ENCODE measurements around the gene TUSC2. TPM values are rescaled to one million over a fixed set of nuclear protein-coding genes. Genes with fewer than 3 reads are reported as not detected.

TUSC2 gene
- total and polyA plus RNA-seq, 10 of the 15 experiments (the other 5 are each of a cell fraction or from before 2014, with no cell fraction given) = 4.0 to 73.8 (median 34.3) TPM

DNA sequence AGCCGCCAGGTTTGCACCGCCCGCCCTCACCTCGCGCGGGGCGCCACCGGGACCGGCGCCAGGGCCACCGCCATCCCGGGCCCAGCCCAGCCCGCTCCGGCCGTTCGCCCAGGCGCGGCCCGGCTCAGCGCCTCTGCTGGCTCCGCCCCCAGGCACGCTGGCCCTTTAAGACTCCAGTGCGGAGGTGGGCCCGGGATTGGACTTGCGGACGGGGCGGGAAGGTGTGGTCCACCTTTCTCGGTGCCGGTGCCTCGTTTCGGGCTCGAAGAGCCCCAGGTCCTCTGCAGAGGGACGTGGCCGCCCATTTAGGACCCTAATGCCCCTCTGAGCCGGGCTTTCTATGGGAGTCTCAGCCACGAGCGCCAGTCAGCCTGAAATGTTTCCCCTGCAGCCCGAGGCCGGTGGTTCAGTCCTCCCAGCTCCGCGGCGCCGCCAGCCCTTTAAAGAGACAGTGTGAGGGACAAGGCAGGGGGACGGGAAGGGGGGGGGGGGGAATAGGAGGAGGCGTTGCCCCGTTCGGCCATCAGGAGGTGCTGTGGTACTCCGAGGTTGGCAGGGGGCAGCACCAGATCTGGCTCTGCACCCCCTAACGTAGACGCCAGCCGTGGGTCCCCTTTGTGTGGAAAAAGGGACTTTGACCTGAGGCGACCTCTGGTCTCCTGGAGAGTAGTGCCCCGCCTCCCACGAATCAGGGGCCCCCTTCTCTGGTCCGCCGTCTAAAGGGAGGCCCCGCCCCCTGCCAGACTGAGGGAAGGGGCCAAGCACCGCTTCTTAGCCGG is 6.5 kb downstream of the TUSC2 start (continued):
- TF ChIP-seq SPI1 (IDR thresholded peaks at IDR 0.05; ENCODE audit: borderline replicate concordance, insufficient read depth, low read depth, low read length) (no peak), HDAC6 (IDR thresholded peaks at IDR 0.05; ENCODE audit: unreplicated experiment) (no peak), NR2C2 (IDR thresholded peaks at IDR 0.05; ENCODE audit: borderline replicate concordance, control insufficient read depth, insufficient read length, low read depth) (no peak), MYC (IDR thresholded peaks at IDR 0.05; ENCODE audit: insufficient read depth, insufficient read length, insufficient replicate concordance, low read length, severe bottlenecking) (no peak), CHD4 (IDR thresholded peaks at IDR 0.05) (no peak), IKZF1 (conservative IDR thresholded peaks at IDR 0.05) (peak; percentile 89), IRF4 (IDR thresholded peaks at IDR 0.05; ENCODE audit: low read depth, low read length) (peak; percentile 39; the same call in 1 of the 2 replicates), TCF3 (IDR thresholded peaks at IDR 0.05; ENCODE audit: borderline replicate concordance, insufficient read depth, low read depth, low read length) (no peak), HDAC2 (IDR thresholded peaks at IDR 0.05) (no peak), POLR2AphosphoS2 (IDR thresholded peaks at IDR 0.05; ENCODE audit: low read depth, low read length) (0 out of 2 replicates have a peak, but pooled peaks have one; percentile 62), PAX5 (IDR thresholded peaks at IDR 0.05; ENCODE audit: borderline replicate concordance, low read depth, low read length) (no peak), EZH2 (IDR thresholded peaks at IDR 0.05; ENCODE audit: borderline replicate concordance, control insufficient read depth, low read depth, low read length) (no peak), MTA3 (IDR thresholded peaks at IDR 0.05; ENCODE audit: borderline replicate concordance, low read length) (no peak), BCL11A (IDR thresholded peaks at IDR 0.05; ENCODE audit: low read depth, low read length) (no peak)
- TF ChIP-seq, protein P1, sequence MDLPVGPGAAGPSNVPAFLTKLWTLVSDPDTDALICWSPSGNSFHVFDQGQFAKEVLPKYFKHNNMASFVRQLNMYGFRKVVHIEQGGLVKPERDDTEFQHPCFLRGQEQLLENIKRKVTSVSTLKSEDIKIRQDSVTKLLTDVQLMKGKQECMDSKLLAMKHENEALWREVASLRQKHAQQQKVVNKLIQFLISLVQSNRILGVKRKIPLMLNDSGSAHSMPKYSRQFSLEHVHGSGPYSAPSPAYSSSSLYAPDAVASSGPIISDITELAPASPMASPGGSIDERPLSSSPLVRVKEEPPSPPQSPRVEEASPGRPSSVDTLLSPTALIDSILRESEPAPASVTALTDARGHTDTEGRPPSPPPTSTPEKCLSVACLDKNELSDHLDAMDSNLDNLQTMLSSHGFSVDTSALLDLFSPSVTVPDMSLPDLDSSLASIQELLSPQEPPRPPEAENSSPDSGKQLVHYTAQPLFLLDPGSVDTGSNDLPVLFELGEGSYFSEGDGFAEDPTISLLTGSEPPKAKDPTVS (IDR thresholded peaks at IDR 0.05; ENCODE audit: low read depth, low read length) = no peak
- TF ChIP-seq, protein P2, sequence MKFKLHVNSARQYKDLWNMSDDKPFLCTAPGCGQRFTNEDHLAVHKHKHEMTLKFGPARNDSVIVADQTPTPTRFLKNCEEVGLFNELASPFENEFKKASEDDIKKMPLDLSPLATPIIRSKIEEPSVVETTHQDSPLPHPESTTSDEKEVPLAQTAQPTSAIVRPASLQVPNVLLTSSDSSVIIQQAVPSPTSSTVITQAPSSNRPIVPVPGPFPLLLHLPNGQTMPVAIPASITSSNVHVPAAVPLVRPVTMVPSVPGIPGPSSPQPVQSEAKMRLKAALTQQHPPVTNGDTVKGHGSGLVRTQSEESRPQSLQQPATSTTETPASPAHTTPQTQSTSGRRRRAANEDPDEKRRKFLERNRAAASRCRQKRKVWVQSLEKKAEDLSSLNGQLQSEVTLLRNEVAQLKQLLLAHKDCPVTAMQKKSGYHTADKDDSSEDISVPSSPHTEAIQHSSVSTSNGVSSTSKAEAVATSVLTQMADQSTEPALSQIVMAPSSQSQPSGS (IDR thresholded peaks at IDR 0.05; ENCODE audit: low read length) = no peak
- TF ChIP-seq, protein P3, sequence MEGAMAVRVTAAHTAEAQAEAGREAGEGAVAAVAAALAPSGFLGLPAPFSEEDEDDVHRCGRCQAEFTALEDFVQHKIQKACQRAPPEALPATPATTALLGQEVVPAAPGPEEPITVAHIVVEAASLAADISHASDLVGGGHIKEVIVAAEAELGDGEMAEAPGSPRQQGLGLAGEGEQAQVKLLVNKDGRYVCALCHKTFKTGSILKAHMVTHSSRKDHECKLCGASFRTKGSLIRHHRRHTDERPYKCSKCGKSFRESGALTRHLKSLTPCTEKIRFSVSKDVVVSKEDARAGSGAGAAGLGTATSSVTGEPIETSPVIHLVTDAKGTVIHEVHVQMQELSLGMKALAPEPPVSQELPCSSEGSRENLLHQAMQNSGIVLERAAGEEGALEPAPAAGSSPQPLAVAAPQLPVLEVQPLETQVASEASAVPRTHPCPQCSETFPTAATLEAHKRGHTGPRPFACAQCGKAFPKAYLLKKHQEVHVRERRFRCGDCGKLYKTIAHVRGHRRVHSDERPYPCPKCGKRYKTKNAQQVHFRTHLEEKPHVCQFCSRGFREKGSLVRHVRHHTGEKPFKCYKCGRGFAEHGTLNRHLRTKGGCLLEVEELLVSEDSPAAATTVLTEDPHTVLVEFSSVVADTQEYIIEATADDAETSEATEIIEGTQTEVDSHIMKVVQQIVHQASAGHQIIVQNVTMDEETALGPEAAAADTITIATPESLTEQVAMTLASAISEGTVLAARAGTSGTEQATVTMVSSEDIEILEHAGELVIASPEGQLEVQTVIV (IDR thresholded peaks at IDR 0.05; ENCODE audit: borderline replicate concordance, partially characterized antibody) = peak; percentile 98
- TF ChIP-seq, protein P4, sequence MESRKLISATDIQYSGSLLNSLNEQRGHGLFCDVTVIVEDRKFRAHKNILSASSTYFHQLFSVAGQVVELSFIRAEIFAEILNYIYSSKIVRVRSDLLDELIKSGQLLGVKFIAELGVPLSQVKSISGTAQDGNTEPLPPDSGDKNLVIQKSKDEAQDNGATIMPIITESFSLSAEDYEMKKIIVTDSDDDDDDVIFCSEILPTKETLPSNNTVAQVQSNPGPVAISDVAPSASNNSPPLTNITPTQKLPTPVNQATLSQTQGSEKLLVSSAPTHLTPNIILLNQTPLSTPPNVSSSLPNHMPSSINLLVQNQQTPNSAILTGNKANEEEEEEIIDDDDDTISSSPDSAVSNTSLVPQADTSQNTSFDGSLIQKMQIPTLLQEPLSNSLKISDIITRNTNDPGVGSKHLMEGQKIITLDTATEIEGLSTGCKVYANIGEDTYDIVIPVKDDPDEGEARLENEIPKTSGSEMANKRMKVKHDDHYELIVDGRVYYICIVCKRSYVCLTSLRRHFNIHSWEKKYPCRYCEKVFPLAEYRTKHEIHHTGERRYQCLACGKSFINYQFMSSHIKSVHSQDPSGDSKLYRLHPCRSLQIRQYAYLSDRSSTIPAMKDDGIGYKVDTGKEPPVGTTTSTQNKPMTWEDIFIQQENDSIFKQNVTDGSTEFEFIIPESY (IDR thresholded peaks at IDR 0.05) = peak; percentile 71
- TF ChIP-seq, protein P5, sequence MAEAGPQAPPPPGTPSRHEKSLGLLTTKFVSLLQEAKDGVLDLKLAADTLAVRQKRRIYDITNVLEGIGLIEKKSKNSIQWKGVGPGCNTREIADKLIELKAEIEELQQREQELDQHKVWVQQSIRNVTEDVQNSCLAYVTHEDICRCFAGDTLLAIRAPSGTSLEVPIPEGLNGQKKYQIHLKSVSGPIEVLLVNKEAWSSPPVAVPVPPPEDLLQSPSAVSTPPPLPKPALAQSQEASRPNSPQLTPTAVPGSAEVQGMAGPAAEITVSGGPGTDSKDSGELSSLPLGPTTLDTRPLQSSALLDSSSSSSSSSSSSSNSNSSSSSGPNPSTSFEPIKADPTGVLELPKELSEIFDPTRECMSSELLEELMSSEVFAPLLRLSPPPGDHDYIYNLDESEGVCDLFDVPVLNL (IDR thresholded peaks at IDR 0.05; ENCODE audit: low read depth, low read length) = no peak
